ENCODE data around the gene RSPO3.

RSPO3 gene

DNA sequence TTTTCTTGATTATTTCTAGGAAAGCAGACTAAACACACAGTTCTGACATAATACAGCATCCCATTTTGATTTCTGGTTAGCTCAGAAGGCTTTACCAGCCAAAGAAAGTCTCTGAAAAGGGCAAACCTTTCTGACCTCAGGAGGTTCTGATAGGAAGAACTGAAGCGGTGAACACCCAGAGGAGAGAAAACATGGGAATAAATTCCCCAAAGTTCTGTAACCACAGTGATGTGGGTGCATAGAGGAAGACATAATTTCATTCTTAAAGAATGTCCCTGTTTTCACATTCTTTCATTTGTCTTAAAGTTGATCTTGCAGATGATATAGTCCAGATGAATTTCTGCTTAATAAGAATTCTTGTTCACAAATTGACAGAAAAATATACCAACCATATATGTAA, 60.3 kb downstream of the RSPO3 start:
- Histone ChIP-seq H3K27ac (ENCODE audit: low read depth in 2 of 2, low read length in 2 of 2) (no peak overlapping the region), H3K4me1 (ENCODE audit: control insufficient read depth in 2 of 2, insufficient read depth in 2 of 2, low read length in 2 of 2) (no peaks in the 10 kb centered on the region), H3K4me3 (ENCODE audit: low read length in 2 of 2) (no peak overlapping the region), H3K36me3 (ENCODE audit: control insufficient read depth in 2 of 2, insufficient read depth in 2 of 2, low read length in 2 of 2) (no peaks in the 10 kb centered on the region), H3K9me3 (ENCODE audit: control insufficient read depth in 2 of 2, low read length in 2 of 2) (no peaks in the 10 kb centered on the region), H3K9ac (ENCODE audit: low read depth in 1 of 2, low read length in 2 of 2) (no peak overlapping the region), H3K27me3 (ENCODE audit: control insufficient read depth in 2 of 2, insufficient read depth in 2 of 2, low read length in 2 of 2) (no peaks in the 10 kb centered on the region)

- no peak overlapping the region for H3K4me3 ChIP-seq (ENCODE audit: low read length in 2 of 2)
- no peaks in the 10 kb centered on the region for H3K27me3 ChIP-seq (ENCODE audit: control insufficient read depth in 2 of 2, insufficient read depth in 2 of 2, low read length in 2 of 2)
- H3K4me1 ChIP-seq (ENCODE audit: control insufficient read depth in 2 of 2, insufficient read depth in 2 of 2, low read length in 2 of 2): no peaks in the 10 kb centered on the region
- no peak overlapping the region for H3K9ac ChIP-seq (ENCODE audit: low read depth in 1 of 2, low read length in 2 of 2)
- H3K9me3 ChIP-seq (ENCODE audit: control insufficient read depth in 2 of 2, low read length in 2 of 2): no peaks in the 10 kb centered on the region
- H3K27ac ChIP-seq (ENCODE audit: low read depth in 2 of 2, low read length in 2 of 2): no peak overlapping the region
- no peaks in the 10 kb centered on the region for H3K36me3 ChIP-seq (ENCODE audit: control insufficient read depth in 2 of 2, insufficient read depth in 2 of 2, low read length in 2 of 2)
These were observed 62.0 kb downstream of the RSPO3 start for GRCh38 chr6:127180426-127180825.

- no peaks in the 10 kb centered on the region for H3K36me3 ChIP-seq (ENCODE audit: control insufficient read depth in 2 of 2, insufficient read depth in 2 of 2, low read length in 2 of 2)
These were observed 64.0 kb downstream of the RSPO3 start for GRCh38 chr6:127182501-127182900.

GRCh38 chr6:127185437-127185995, 67.0 kb downstream of the RSPO3 start:
- Histone ChIP-seq H3K4me3 (ENCODE audit: low read length in 2 of 2) (no peak overlapping the region), H3K9ac (ENCODE audit: low read depth in 1 of 2, low read length in 2 of 2) (no peak overlapping the region), H3K27me3 (ENCODE audit: control insufficient read depth in 2 of 2, insufficient read depth in 2 of 2, low read length in 2 of 2) (no peaks in the 10 kb centered on the region), H3K4me1 (ENCODE audit: control insufficient read depth in 2 of 2, insufficient read depth in 2 of 2, low read length in 2 of 2) (no peaks in the 10 kb centered on the region), H3K36me3 (ENCODE audit: control insufficient read depth in 2 of 2, insufficient read depth in 2 of 2, low read length in 2 of 2) (no peaks in the 10 kb centered on the region), H3K27ac (ENCODE audit: low read depth in 2 of 2, low read length in 2 of 2) (no peak overlapping the region), H3K9me3 (ENCODE audit: control insufficient read depth in 2 of 2, low read length in 2 of 2) (no peaks in the 10 kb centered on the region)

More at GRCh38 chr6:127182501-127182900, 64.0 kb downstream of the RSPO3 start:
- Histone ChIP-seq H3K27ac (ENCODE audit: low read depth in 2 of 2, low read length in 2 of 2) (no peak overlapping the region), H3K9me3 (ENCODE audit: control insufficient read depth in 2 of 2, low read length in 2 of 2) (no peaks in the 10 kb centered on the region), H3K4me3 (ENCODE audit: low read length in 2 of 2) (no peak overlapping the region), H3K27me3 (ENCODE audit: control insufficient read depth in 2 of 2, insufficient read depth in 2 of 2, low read length in 2 of 2) (no peaks in the 10 kb centered on the region), H3K4me1 (ENCODE audit: control insufficient read depth in 2 of 2, insufficient read depth in 2 of 2, low read length in 2 of 2) (no peaks in the 10 kb centered on the region), H3K9ac (ENCODE audit: low read depth in 1 of 2, low read length in 2 of 2) (no peak overlapping the region)

- H3K4me1 ChIP-seq (ENCODE audit: control insufficient read depth in 2 of 2, insufficient read depth in 2 of 2, low read length in 2 of 2): no peaks in the 10 kb centered on the region
- H3K36me3 ChIP-seq (ENCODE audit: control insufficient read depth in 2 of 2, insufficient read depth in 2 of 2, low read length in 2 of 2): no peaks in the 10 kb centered on the region
- H3K4me3 ChIP-seq (ENCODE audit: low read length in 2 of 2): no peak overlapping the region
- H3K27ac ChIP-seq (ENCODE audit: low read depth in 2 of 2, low read length in 2 of 2): no peak overlapping the region
- no peak overlapping the region for H3K9ac ChIP-seq (ENCODE audit: low read depth in 1 of 2, low read length in 2 of 2)
- no peaks in the 10 kb centered on the region for H3K9me3 ChIP-seq (ENCODE audit: control insufficient read depth in 2 of 2, low read length in 2 of 2)
- no peaks in the 10 kb centered on the region for H3K27me3 ChIP-seq (ENCODE audit: control insufficient read depth in 2 of 2, insufficient read depth in 2 of 2, low read length in 2 of 2)
These were observed 68.4 kb downstream of the RSPO3 start for GRCh38 chr6:127186889-127187288.

- H3K4me3 ChIP-seq (ENCODE audit: low read length in 2 of 2): no peak overlapping the region
- no peaks in the 10 kb centered on the region for H3K4me1 ChIP-seq (ENCODE audit: control insufficient read depth in 2 of 2, insufficient read depth in 2 of 2, low read length in 2 of 2)
- no peak overlapping the region for H3K27ac ChIP-seq (ENCODE audit: low read depth in 2 of 2, low read length in 2 of 2)
- H3K9me3 ChIP-seq (ENCODE audit: control insufficient read depth in 2 of 2, low read length in 2 of 2): no peaks in the 10 kb centered on the region
- H3K27me3 ChIP-seq (ENCODE audit: control insufficient read depth in 2 of 2, insufficient read depth in 2 of 2, low read length in 2 of 2): no peaks in the 10 kb centered on the region
- H3K9ac ChIP-seq (ENCODE audit: low read depth in 1 of 2, low read length in 2 of 2): no peak overlapping the region
- no peaks in the 10 kb centered on the region for H3K36me3 ChIP-seq (ENCODE audit: control insufficient read depth in 2 of 2, insufficient read depth in 2 of 2, low read length in 2 of 2)
These were observed 70.3 kb downstream of the RSPO3 start for GRCh38 chr6:127188744-127189143.

GRCh38 chr6:127190552-127190951, 72.1 kb downstream of the RSPO3 start:
- H3K27ac ChIP-seq (ENCODE audit: low read depth in 2 of 2, low read length in 2 of 2): no peak overlapping the region
- no peaks in the 10 kb centered on the region for H3K27me3 ChIP-seq (ENCODE audit: control insufficient read depth in 2 of 2, insufficient read depth in 2 of 2, low read length in 2 of 2)
- no peaks in the 10 kb centered on the region for H3K36me3 ChIP-seq (ENCODE audit: control insufficient read depth in 2 of 2, insufficient read depth in 2 of 2, low read length in 2 of 2)
- no peaks in the 10 kb centered on the region for H3K4me1 ChIP-seq (ENCODE audit: control insufficient read depth in 2 of 2, insufficient read depth in 2 of 2, low read length in 2 of 2)
- no peak overlapping the region for H3K4me3 ChIP-seq (ENCODE audit: low read length in 2 of 2)
- H3K9ac ChIP-seq (ENCODE audit: low read depth in 1 of 2, low read length in 2 of 2): no peak overlapping the region
- H3K9me3 ChIP-seq (ENCODE audit: control insufficient read depth in 2 of 2, low read length in 2 of 2): no peaks in the 10 kb centered on the region

- no peak overlapping the region for H3K27ac ChIP-seq (ENCODE audit: low read depth in 2 of 2, low read length in 2 of 2)
- H3K4me3 ChIP-seq (ENCODE audit: low read length in 2 of 2): no peak overlapping the region
- H3K9me3 ChIP-seq (ENCODE audit: control insufficient read depth in 2 of 2, low read length in 2 of 2): no peaks in the 10 kb centered on the region
- H3K9ac ChIP-seq (ENCODE audit: low read depth in 1 of 2, low read length in 2 of 2): no peak overlapping the region
- no peaks in the 10 kb centered on the region for H3K4me1 ChIP-seq (ENCODE audit: control insufficient read depth in 2 of 2, insufficient read depth in 2 of 2, low read length in 2 of 2)
- no peaks in the 10 kb centered on the region for H3K27me3 ChIP-seq (ENCODE audit: control insufficient read depth in 2 of 2, insufficient read depth in 2 of 2, low read length in 2 of 2)
- H3K36me3 ChIP-seq (ENCODE audit: control insufficient read depth in 2 of 2, insufficient read depth in 2 of 2, low read length in 2 of 2): no peaks in the 10 kb centered on the region
These were observed 73.2 kb downstream of the RSPO3 start for GRCh38 chr6:127191716-127192115.

GRCh38 chr6:127192911-127193541, 74.6 kb downstream of the RSPO3 start:
- H3K4me3 ChIP-seq (ENCODE audit: low read length in 2 of 2): no peak overlapping the region
- no peak overlapping the region for H3K9ac ChIP-seq (ENCODE audit: low read depth in 1 of 2, low read length in 2 of 2)
- H3K4me1 ChIP-seq (ENCODE audit: control insufficient read depth in 2 of 2, insufficient read depth in 2 of 2, low read length in 2 of 2): no peaks in the 10 kb centered on the region
- no peak overlapping the region for H3K27ac ChIP-seq (ENCODE audit: low read depth in 2 of 2, low read length in 2 of 2)
- no peaks in the 10 kb centered on the region for H3K27me3 ChIP-seq (ENCODE audit: control insufficient read depth in 2 of 2, insufficient read depth in 2 of 2, low read length in 2 of 2)
- no peaks in the 10 kb centered on the region for H3K36me3 ChIP-seq (ENCODE audit: control insufficient read depth in 2 of 2, insufficient read depth in 2 of 2, low read length in 2 of 2)
- no peaks in the 10 kb centered on the region for H3K9me3 ChIP-seq (ENCODE audit: control insufficient read depth in 2 of 2, low read length in 2 of 2)

GRCh38 chr6:127195833-127196232, 77.4 kb downstream of the RSPO3 start:
- no peaks in the 10 kb centered on the region for H3K9me3 ChIP-seq (ENCODE audit: control insufficient read depth in 2 of 2, low read length in 2 of 2)

More at GRCh38 chr6:127195833-127196232, 77.4 kb downstream of the RSPO3 start:
- Histone ChIP-seq H3K27ac (ENCODE audit: low read depth in 2 of 2, low read length in 2 of 2) (no peak overlapping the region), H3K4me3 (ENCODE audit: low read length in 2 of 2) (no peak overlapping the region), H3K36me3 (ENCODE audit: control insufficient read depth in 2 of 2, insufficient read depth in 2 of 2, low read length in 2 of 2) (no peaks in the 10 kb centered on the region), H3K27me3 (ENCODE audit: control insufficient read depth in 2 of 2, insufficient read depth in 2 of 2, low read length in 2 of 2) (no peaks in the 10 kb centered on the region), H3K9ac (ENCODE audit: low read depth in 1 of 2, low read length in 2 of 2) (no peak overlapping the region), H3K4me1 (ENCODE audit: control insufficient read depth in 2 of 2, insufficient read depth in 2 of 2, low read length in 2 of 2) (no peaks in the 10 kb centered on the region)

Measured in mucosa of rectum (tissue), 2 donors.